ENCODE measurements around the gene KCNMA1.
"Not testable (repeated sequence)": the region's sequence is repeated elsewhere in the genome, so short reads cannot be mapped to it uniquely, and the experiment has no call there.

The KCNMA1 gene

DNA sequence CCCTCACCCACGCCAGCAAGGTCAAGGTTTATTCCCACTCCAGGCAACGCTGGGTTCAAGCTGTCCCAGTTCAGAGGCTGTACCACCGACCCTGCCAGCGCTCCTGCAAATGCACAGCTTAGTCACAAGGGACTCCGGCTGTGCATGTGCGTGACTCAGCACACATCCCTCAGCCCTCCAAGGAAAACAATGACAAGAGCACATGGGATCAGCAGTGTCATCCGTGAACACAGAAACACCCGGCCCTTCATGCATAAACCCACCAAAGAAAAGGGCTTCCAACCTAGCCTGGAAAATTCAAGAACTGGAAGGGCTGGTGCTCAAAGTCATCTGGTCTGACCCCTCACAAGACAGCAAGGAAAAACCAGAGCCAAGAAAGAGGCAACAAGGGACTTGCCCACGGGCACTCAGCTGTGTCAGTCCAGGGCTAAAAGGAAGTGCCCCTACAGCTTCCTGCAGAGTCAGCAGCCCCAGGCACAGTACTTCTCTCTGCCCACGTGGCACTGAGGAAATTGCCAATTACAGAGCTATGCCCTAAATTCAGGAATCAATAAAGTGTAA lies 106.1 kb downstream of the KCNMA1 start:
- no peak for DNase-seq (ENCODE audit: low read depth)

DNA sequence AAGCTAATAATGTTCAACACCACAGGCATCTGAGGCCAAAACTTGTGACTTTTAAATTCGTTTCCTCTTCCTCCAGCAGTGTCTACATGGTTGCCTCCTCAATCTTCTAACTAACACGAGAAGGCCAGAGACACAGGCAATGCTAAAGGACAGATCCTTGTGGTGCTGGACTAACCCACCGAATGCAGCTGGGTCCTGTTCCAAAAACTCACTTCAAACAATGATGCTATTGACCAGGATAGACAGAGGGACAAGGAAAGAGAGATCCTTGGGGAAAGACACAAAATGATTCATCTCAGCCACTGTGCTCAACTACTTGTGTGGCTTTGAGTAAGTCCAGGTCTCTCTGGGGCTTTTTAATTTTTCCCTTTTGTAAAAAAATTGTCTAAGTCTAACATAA lies 107.6 kb downstream of the KCNMA1 start:
- no peak for DNase-seq (ENCODE audit: low read depth)

DNA sequence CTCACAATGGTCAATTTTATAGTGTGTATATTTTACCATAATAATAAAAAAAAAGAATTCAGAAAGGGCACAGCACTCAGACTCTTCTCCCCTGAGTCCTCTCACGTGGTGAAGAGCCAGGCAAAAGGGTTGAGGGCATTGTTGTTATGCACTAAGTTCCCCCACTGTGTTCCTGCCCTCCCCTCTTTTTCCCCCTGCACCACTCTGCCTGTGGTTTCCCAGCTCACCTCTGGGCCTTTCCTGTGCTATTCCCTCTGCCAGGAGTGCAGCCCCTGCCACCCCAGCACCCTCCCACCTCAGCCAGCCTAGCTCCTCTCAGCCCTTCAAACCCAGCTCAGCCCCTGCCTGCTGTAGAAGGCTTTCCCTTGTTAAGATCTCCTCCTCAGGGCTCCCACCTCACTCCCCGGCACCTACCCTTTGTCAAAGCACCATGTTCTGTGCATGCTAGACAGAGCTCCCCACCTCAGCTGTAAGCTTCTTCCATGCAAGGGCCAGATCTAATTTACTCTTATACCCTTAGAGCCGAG lies 108.5 kb downstream of the KCNMA1 start:
- DNase-seq (ENCODE audit: low read depth), result no peak

GRCh38 chr10:77527839-77528238 lies 109.8 kb downstream of the KCNMA1 start:
- DNase-seq (ENCODE audit: low read depth), result no peak

DNA sequence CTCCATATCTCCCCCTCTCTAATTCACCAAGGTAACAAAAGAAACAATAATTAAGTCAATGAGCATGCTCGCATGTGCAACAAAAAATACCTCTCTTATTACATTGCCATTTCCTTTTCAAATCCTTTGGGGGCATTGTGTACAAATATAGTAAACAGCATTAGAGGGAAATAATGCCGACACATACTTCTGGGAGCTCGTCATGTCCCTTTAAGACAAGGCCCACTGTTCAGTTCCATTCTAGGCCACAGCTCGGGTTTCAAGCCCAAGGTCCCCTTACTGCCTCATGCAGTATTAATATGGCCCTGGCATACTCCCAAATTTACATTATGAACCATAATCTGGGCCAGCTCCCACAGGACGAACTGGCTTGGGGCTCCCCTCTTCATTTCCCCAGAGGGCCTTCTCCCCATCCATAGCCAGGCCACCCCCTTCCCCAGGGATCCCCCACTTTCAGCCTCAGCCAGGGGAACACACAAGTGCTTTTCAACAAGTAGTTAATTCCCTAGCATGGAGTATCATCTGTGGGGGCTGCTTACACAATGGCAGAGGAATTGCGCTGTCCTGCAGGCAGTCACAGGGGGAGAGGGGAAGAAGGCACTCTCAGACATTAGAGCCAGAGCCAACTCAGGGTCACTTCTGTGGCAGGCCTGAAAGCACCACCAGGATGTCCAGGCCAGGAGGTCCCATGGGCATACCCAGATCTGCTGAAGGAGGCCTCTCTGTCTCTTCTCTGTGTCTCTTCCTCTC lies 110.6 kb downstream of the KCNMA1 start:
- DNase-seq (ENCODE audit: low read depth), result no peak

- DNase-seq (ENCODE audit: low read depth), result no peak
Observed at GRCh38 chr10:77524281-77524711, 113.3 kb downstream of the KCNMA1 start.

DNA sequence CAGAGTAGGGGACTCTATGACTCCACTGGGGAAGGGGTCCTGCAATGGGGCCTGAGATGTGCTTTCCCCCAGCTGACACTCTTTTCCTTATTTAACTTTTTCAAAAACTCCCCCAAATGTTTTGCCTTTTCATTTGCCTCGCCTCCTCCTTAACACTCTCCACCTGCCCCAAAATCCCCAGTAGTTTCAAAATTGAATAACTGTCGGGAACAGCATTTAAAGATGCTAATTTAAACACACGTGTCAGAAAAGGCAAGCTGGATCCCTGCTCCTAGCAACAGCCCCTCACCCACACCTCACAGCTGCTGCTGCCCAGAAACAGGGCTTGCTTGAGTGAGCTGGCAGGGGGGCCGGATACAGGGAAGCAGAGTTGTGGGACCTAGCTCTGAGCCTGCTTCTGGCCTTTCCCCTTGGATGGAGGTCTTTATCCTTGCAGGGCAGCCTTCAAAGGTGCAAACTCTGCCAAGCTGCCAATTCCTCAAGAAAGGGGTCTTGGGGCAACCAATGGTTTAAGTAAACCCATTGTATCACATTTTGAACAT lies 115.3 kb downstream of the KCNMA1 start:
- no peak for DNase-seq (ENCODE audit: low read depth)

- DNase-seq (ENCODE audit: low read depth), result no peak
Observed at GRCh38 chr10:77520995-77521394, 116.6 kb downstream of the KCNMA1 start.

DNA sequence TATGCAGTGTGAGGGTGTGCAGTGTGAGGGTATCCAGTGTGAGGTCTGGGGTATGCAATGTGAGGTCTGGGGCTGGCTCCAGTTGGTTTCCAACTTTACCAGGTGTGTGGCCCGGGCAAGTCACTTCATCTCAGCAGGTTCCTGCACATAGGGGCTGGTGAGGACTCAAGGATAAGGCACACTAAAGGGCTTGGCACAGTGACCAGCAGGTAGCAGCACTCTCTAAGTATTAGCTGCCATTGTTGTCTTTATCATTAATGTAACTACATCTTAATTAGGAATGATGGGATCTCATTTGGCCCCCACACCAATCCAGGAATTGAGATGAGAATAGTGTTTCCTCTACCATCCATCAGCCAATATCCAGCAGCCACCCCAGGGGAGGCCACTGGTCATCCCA lies 117.3 kb downstream of the KCNMA1 start:
- no peak for DNase-seq (ENCODE audit: low read depth)

- DNase-seq (ENCODE audit: low read depth), result not testable (repeated sequence)
Observed at GRCh38 chr10:77519791-77520190, 117.8 kb downstream of the KCNMA1 start.

GRCh38 chr10:77518910-77519274 lies 118.7 kb downstream of the KCNMA1 start:
- no peak for DNase-seq (ENCODE audit: low read depth)

DNA sequence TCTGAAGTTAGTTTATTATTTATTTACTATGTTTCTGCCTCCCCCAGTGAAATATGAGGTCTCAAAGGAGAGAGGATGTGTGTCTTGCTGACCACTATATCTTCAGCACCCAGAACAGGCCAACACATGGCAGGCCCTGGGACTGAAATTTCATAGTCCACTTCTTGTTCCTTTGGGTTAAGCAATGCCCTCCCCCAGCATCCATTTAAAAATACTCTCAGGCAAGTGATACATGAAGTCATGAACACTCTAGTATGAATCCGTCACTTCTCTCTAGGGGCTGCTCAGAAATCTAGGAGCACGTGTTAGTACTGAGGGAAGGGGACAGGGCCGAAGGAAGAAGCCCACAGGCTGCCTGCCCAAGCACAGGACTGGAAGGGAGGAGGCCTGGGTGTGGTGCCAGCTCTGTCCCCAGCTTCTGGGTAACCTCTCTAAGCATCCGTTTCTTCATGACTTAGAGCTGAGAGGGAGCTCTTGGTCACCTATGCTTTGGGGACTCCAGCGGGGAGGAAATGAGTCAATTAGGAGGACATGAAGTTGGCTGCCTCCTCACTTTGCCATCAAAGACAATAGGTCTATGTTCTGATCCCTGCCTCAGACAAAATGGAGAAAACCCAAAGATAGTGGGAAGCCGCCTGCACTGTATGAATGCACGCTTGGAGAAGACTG lies 119.2 kb downstream of the KCNMA1 start:
- no peak for DNase-seq (ENCODE audit: low read depth)

GRCh38 chr10:77516575-77516974 lies 121.0 kb downstream of the KCNMA1 start:
- DNase-seq (ENCODE audit: low read depth), result no peak

DNA sequence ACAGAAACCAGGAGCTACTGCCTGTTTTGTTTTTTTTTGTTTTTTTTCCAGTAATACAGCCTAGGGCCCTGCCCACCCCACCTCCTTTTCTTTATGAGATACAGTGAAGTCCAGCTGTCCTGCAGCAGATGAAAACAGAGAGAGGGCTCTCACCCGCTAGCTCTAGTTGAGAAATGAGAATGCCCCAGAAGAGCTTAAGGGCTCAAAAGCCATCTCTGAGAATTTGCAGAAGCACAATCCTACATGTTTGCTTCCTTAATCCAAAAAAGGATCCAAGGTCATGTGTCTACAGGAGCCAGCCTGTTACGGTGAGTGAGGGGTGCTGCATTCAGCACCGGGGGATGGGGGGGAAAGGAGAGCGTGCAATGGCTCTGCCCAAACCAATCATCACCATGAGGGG lies 122.7 kb downstream of the KCNMA1 start:
- no peak for DNase-seq (ENCODE audit: low read depth)

DNA sequence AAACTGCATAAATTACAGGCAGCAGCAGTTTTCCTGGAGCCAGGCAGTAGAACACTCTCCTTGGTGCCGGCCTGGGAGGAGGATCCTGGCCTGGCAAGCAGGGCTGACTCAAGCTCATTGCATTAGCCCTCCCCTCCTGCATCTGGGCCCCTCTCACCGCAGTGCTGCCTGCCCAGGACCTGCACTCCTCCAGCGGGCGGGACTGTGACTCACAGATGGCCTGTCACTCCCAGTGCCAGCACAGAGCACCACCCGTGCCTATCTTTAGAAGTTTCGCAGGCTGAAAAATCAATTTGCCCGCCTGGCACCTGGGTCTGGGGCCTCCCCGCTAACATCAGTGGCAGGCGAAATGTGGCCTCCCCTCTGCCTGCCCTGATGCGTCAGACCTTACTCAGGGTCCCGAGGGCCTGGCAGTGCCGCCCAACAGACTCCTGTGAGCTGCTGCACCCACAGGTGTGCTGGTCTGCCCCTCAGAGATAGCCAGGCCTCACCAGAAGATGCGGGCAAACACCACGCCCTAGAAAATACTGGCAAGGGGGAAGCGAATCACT lies 123.8 kb downstream of the KCNMA1 start:
- DNase-seq (ENCODE audit: low read depth), result no peak

- no peak for DNase-seq (ENCODE audit: low read depth)
Observed at GRCh38 chr10:77513220-77513619, 124.4 kb downstream of the KCNMA1 start.

DNA sequence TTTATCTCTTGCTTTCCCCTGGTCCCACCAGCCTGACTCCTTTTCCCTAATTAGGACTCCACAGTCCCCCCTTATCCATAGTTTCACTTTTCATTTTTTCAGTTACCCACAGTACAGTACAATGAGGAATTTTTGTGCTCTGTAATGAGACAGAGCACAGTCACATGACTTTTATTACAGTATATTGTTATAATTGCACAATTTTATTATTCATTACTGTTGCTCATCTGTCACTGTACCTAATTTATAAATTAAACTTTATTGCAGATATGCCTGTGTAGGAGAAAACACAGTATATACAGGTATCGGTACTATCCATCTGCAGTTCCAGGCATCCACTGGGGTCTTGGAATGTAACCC lies 125.4 kb downstream of the KCNMA1 start:
- DNase-seq (ENCODE audit: low read depth), result no peak

- DNase-seq (ENCODE audit: low read depth), result no peak
Observed at GRCh38 chr10:77511498-77512218, 126.0 kb downstream of the KCNMA1 start.

GRCh38 chr10:77510695-77511094 lies 126.9 kb downstream of the KCNMA1 start:
- no peak for DNase-seq (ENCODE audit: low read depth)

DNA sequence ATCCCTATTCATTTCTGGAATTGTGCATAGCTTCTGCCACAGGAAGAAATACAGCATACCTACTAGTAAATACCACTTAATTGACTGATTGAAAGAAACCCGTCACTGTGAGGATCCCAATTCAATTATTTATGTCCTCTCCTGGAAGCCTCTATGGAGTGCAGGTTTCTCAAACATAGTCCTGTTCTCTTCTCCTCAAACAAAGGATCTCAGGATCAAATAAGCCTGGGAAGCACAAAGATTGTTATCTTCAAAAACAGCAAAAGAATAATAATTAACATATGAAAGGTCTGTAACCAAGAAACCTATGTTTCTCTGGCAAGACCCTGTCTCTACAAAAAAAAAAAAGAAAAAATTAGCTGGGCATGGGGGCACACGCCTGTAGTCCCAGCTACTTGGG lies 127.3 kb downstream of the KCNMA1 start:
- DNase-seq (ENCODE audit: low read depth), result no peak

DNA sequence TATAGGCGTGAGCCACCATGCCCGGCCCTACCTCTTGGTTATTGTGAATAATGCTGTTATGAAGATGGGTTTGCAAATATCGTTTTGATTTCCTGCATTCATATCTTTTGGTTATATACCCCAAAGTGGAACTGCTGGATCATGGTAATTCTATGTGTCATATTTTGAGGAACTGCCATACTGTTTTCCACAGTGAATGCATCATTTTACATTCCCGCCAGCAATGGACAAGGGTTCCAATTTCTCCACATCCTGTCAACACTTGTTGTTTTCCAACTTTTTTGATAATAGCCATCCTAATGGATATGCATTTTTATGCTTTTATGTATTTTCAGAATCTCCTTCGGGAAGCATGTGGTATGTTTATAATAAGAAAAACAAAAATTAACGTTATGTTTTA lies 128.2 kb downstream of the KCNMA1 start:
- no peak for DNase-seq (ENCODE audit: low read depth)

GRCh38 chr10:77507291-77507880 lies 130.2 kb downstream of the KCNMA1 start:
- no peak for DNase-seq (ENCODE audit: low read depth)

All from activated T-helper 1 cell treated with Interleukin-2 at 50 U/mL for 16 hours (primary cell).